HG02943 (cell line): ENCODE data around the gene DOCK4.
"Not testable (repeated sequence)": the region's sequence is repeated elsewhere in the genome, so short reads cannot be mapped to it uniquely, and the experiment has no call there.

ENCODE experiments used
- ATAC-seq: cut with Tn5 transposase; IDR thresholded peaks from one replicate; pipeline ENCODE4 v1.9.1; 2021; ENCODE audit warnings: mild to moderate bottlenecking, low read depth, moderate library complexity; ENCODE audit not compliant: unreplicated experiment

The DOCK4 gene

GRCh38 chr7:112206238-112206990 is at the start of gene DOCK4, which contains the start of gene ZNF277:
Gene DOCK4, minus strand, starts transcription at chr7:112206399. Its CDS starts 261 bp downstream, at chr7:112206138.
Gene ZNF277, plus strand, starts transcription at chr7:112206695. Its CDS starts 22 bp downstream, at chr7:112206717.
- peak; percentile 98 for ATAC-seq

GRCh38 chr7:112255388-112255720 is 49.2 kb upstream of the DOCK4 start:
- ATAC-seq: no peak

GRCh38 chr7:112254709-112255387 is 48.6 kb upstream of the DOCK4 start:
- ATAC-seq: no peak

GRCh38 chr7:112254156-112254555 is 48.0 kb upstream of the DOCK4 start:
- ATAC-seq: no peak

- no peak for ATAC-seq
Measured at GRCh38 chr7:112252691-112253090, 46.5 kb upstream of the DOCK4 start.

- ATAC-seq: no peak
Measured at GRCh38 chr7:112252141-112252540, 45.9 kb upstream of the DOCK4 start.

GRCh38 chr7:112249967-112250366 is 43.8 kb upstream of the DOCK4 start:
- not testable (repeated sequence) for ATAC-seq

GRCh38 chr7:112248598-112248997 is 42.4 kb upstream of the DOCK4 start:
- no peak for ATAC-seq

- ATAC-seq: no peak
Measured at GRCh38 chr7:112238852-112239610, 32.8 kb upstream of the DOCK4 start.

GRCh38 chr7:112238330-112238729 is 32.1 kb upstream of the DOCK4 start:
- no peak for ATAC-seq

GRCh38 chr7:112236597-112236996 is 30.4 kb upstream of the DOCK4 start:
- ATAC-seq: no peak

GRCh38 chr7:112234147-112234546 is 27.9 kb upstream of the DOCK4 start:
- no peak for ATAC-seq

- no peak for ATAC-seq
Measured at GRCh38 chr7:112233048-112233697, 27.0 kb upstream of the DOCK4 start.

- no peak for ATAC-seq
Measured at GRCh38 chr7:112232212-112232978, 26.2 kb upstream of the DOCK4 start.

GRCh38 chr7:112228632-112229031 is 22.4 kb upstream of the DOCK4 start:
- ATAC-seq: no peak

GRCh38 chr7:112226701-112227276 is 20.6 kb upstream of the DOCK4 start:
- no peak for ATAC-seq

GRCh38 chr7:112225006-112225405 is 18.8 kb upstream of the DOCK4 start:
- ATAC-seq: no peak

- ATAC-seq: no peak
Measured at GRCh38 chr7:112224186-112224585, 18.0 kb upstream of the DOCK4 start.

- no peak for ATAC-seq
Measured at GRCh38 chr7:112223310-112223709, 17.1 kb upstream of the DOCK4 start.
